GM23248 (cell line): ENCODE measurements around the gene KRT12. TPM values are rescaled to one million over a fixed set of nuclear protein-coding genes. Genes with fewer than 3 reads are reported as not detected.
A peak's percentile ranks its signal among the peaks of the same experiment; 100 is the strongest.

ENCODE experiments used
- DNase-seq: peaks from one replicate; pipeline ENCODE4 v3.0.0-alpha.2; 2015
- H2AFZ ChIP-seq: fragments of 200-600 bp; sonication (generic); 2 replicates; pipeline ENCODE4 v1.6.1; 2016; ENCODE audit warnings: antibody characterized with exemption
- H3F3A ChIP-seq: fragments of 200-600 bp; sonication (generic); 2 replicates; pipeline ENCODE4 v1.6.1; 2016; ENCODE audit warnings: mild to moderate bottlenecking, antibody characterized with exemption, mixed run types; ENCODE audit not compliant: insufficient read depth
- H3K27ac ChIP-seq: fragments of 200-600 bp; sonication (generic); 2 replicates; pipeline ENCODE4 v1.5.1; 2016; ENCODE audit warnings: mild to moderate bottlenecking
- H3K27me3 ChIP-seq: fragments of 200-600 bp; sonication (generic); replicated peaks from 2 replicates; pipeline ENCODE4 v1.6.1; 2016; ENCODE audit warnings: mild to moderate bottlenecking; ENCODE audit not compliant: insufficient read depth
- H3K36me3 ChIP-seq: fragments of 200-600 bp; sonication (generic); 2 replicates; pipeline ENCODE4 v1.6.1; 2016; ENCODE audit warnings: low read depth, mild to moderate bottlenecking
- H3K4me1 ChIP-seq: fragments of 200-600 bp; sonication (generic); 2 replicates; pipeline ENCODE4 v1.6.1; 2016; ENCODE audit warnings: mild to moderate bottlenecking; ENCODE audit not compliant: insufficient read depth
- H3K4me2 ChIP-seq: fragments of 200-600 bp; sonication (generic); one replicate; pipeline ENCODE4 v1.6.1; 2016; ENCODE audit warnings: mild to moderate bottlenecking; ENCODE audit not compliant: unreplicated experiment
- H3K4me3 ChIP-seq: fragments of 200-600 bp; sonication (generic); 2 replicates; pipeline ENCODE4 v1.5.1; 2016; ENCODE audit warnings: mild to moderate bottlenecking
- H3K79me2 ChIP-seq: fragments of 200-600 bp; sonication (generic); 2 replicates; pipeline ENCODE4 v1.6.1; 2016; ENCODE audit warnings: mild to moderate bottlenecking; ENCODE audit not compliant: insufficient read depth
- H3K9ac ChIP-seq: fragments of 200-600 bp; sonication (generic); 2 replicates; pipeline ENCODE4 v1.6.1; 2016; ENCODE audit warnings: mild to moderate bottlenecking
- H3K9me2 ChIP-seq: fragments of 200-600 bp; sonication (generic); 2 replicates; pipeline ENCODE4 v1.6.1; 2016; ENCODE audit warnings: mixed run types, mild to moderate bottlenecking, moderate library complexity; ENCODE audit not compliant: insufficient read depth
- H3K9me3 ChIP-seq: fragments of 200-600 bp; sonication (generic); one replicate; pipeline ENCODE4 v1.6.1; 2017; ENCODE audit warnings: low read depth
- H4K20me1 ChIP-seq: fragments of 200-600 bp; sonication (generic); 2 replicates; pipeline ENCODE4 v1.6.0; 2016; ENCODE audit not compliant: insufficient read depth
- EZH2 ChIP-seq: fragments of 200-600 bp; sonication (generic); IDR thresholded peaks from 2 replicates; pipeline ENCODE4 v1.6.1; 2018; ENCODE audit warnings: antibody characterized with exemption, mild to moderate bottlenecking; ENCODE audit not compliant: insufficient read depth, poor library complexity, severe bottlenecking
- EZH2phosphoT487 ChIP-seq: fragments of 200-600 bp; sonication (generic); IDR thresholded peaks from 2 replicates; pipeline ENCODE4 v1.6.1; 2018; ENCODE audit warnings: antibody characterized with exemption, moderate library complexity, mild to moderate bottlenecking, low read depth; ENCODE audit not compliant: insufficient read depth
- WGBS, 2 experiments: methylation state at CpG; one replicate each; pipeline ENCODE4 v1.1.6; 2015 to 2017; ENCODE audit warnings: low lambda C conversion rate in 2 of 2, low coverage in 1 of 2; ENCODE audit errors: missing lambda C conversion rate in 2 of 2; 5-methylcytosine and 5-hydroxymethylcytosine counted together
- in situ Hi-C: fragments of 300-500 bp; cut with MboI; formaldehyde crosslinking; loops from 2 replicates; pipeline ENCODE4 v1.15.0; 2020
- polyA plus RNA-seq: library from polyadenylated mRNA; unstranded; fragments of >200 nt; fragmentation: Nextera tagmentation; extraction: Ambion mirVana; gene quantifications from 2 replicates; pipeline ENCODE4 v1.2.1, GENCODE V29; 2016
- total RNA-seq: library from RNA; depleted of rRNA; stranded (reverse); fragments of >200 nt; shearing (Covaris generic); gene quantifications from 2 replicates; pipeline ENCODE4 v1.2.3, GENCODE V29; 2014

KRT12 gene
- total and polyA plus RNA-seq, 2 experiments from 2014 or later = not detected

- peaks cover 26% of the 10 kb centered on the region for H3K4me1 ChIP-seq
- 0 out of 2 replicates have a peak overlapping the region, but pooled peaks have one; percentile 93 for H3K9ac ChIP-seq
- no peak for TF ChIP-seq EZH2
- TF ChIP-seq EZH2phosphoT487 = no peak
- H3K79me2 ChIP-seq = peaks cover 66% of the 10 kb centered on the region
- H3F3A ChIP-seq = peaks cover 48% of the 10 kb centered on the region
- in situ Hi-C loops = no loop called here
- H2AFZ ChIP-seq = peak overlapping the region; percentile 92
- peaks cover 12% of the 10 kb centered on the region; the same call in 1 of the 2 replicates for H3K36me3 ChIP-seq
- H3K4me3 ChIP-seq = peak overlapping the region; percentile 95
- H4K20me1 ChIP-seq = no peaks in the 10 kb centered on the region
- WGBS, 2 experiments = 85 to 89% methylated on average over 9 of the region's 9 CpGs
- no peaks in the 10 kb centered on the region for H3K27me3 ChIP-seq
- H3K4me2 ChIP-seq = peak overlapping the region; percentile 91
- peak overlapping the region; percentile 84 for H3K27ac ChIP-seq
- peak; percentile 12 for DNase-seq
- no peaks in the 10 kb centered on the region for H3K9me2 ChIP-seq
- no peaks in the 10 kb centered on the region for H3K9me3 ChIP-seq
Measured at GRCh38 chr17:40820228-40820838, 46.7 kb downstream of the KRT12 start.

DNA sequence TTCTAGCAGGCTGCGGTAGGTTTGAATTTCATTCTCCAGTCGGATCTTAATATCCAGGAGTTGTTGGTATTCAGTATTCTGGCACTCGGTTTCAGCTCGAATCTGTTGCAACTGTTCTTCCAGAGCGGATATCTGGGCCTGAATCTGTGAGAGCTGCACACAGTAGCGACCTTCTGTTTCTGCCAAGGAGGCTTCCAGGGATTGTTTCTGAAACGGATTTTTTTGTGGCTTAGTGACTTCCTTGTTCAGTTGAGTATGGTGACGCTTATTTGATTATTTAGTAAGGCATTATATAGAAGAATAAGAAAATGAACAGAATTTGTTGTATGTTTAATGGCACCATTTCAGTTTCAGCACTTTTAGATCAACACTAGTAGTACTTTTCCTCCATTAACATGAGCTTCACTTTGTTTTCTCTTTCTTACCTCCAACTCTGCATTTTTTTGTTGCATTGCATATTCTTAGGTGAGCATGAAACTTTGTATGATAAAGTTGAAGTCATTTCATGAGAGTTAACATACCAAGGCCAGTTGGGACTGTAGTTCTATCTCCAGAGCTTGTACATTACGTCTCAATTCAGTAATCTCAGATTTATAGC lies 47.4 kb downstream of the KRT12 start:
- H3K9me3 ChIP-seq = no peaks in the 10 kb centered on the region
- peaks cover 26% of the 10 kb centered on the region for H3K4me1 ChIP-seq
- peaks cover 59% of the 10 kb centered on the region for H3K79me2 ChIP-seq
- H3K36me3 ChIP-seq = peaks cover 12% of the 10 kb centered on the region; the same call in 1 of the 2 replicates
- in situ Hi-C loops = loop anchor here (10.0 kb wide), 1 partner anchor 85 kb away; no protein-coding TSS in a partner anchor
- H2AFZ ChIP-seq = peak overlapping the region; percentile 92
- 13% methylated on average over 9 of the region's 9 CpGs for WGBS, 2 experiments
- H3K9me2 ChIP-seq = no peaks in the 10 kb centered on the region
- H3K4me3 ChIP-seq = peak overlapping the region; percentile 95
- DNase-seq = peak; percentile 68
- peak overlapping the region; percentile 93 for H3K9ac ChIP-seq
- peaks cover 48% of the 10 kb centered on the region for H3F3A ChIP-seq
- no peaks in the 10 kb centered on the region for H4K20me1 ChIP-seq
- no peaks in the 10 kb centered on the region for H3K27me3 ChIP-seq
- H3K27ac ChIP-seq = peak overlapping the region; percentile 84
- no peak for TF ChIP-seq EZH2
- TF ChIP-seq EZH2phosphoT487 = no peak
- peak overlapping the region; percentile 91 for H3K4me2 ChIP-seq

DNA sequence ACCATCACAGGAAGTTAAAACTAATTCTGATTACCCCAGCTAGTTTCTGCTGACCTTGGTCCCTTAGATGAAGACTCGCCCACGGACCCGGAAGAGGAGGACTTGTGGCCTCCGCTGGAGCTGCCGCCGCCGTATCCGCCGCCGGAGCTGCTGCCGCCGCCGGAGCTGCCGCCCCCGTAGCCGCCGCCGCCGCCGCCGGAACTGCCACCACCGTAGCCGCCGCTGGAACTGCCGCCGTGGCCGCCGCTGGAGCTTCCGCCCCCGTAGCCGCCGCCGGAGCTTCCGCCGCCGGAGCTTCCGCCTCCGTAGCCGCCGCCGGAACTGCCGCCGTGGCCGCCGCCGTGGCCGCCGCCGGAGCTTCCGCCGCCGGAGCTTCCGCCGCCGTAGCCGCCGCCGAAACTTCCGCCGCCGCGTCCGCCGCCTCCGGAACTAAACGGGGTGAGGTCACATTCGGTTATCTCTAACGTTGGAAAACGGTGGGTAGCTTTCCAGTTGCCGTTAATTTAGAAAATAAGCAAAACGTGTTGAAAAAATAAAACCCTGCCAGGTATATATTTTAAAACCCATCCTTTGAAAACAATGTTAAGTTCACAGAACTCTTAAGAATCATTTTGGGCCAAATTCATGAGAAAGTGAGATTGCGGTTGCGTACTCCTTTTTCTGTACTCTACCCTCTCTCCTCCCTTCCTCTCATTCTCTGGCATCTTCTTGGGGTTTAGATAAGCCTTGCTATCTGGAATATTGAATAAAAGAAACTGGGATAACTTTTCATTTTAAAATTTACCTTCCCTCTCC lies 48.1 kb downstream of the KRT12 start:
- 1 to 2% methylated on average over 64 to 73 of the region's 73 CpGs for WGBS, 2 experiments
- TF ChIP-seq EZH2 (no peak), EZH2phosphoT487 (no peak)

DNA sequence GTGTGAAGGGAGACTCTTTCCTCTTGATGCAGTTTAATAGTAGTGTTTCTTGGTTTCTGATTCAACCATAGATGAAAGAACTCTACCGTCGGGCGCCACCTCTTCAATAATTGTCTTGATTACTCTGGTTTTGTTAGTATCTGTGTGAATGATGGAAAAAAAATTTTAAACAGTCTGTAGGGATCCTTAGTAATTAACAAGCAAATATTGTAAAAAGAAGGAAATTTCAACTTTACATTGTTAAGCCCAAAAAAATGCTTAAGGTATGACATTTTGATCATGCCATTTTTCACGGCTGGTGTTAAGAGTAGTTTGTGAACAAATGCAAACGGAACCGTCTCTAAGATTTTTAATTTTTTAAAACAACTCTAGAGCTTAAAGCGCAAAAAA lies 48.7 kb downstream of the KRT12 start:
- in situ Hi-C loops = loop anchor here (10.0 kb wide), 1 partner anchor 86 kb away; no protein-coding TSS in a partner anchor
- Histone ChIP-seq H3K79me2 (peaks cover 46% of the 10 kb centered on the region), H3K4me2 (peak overlapping the region; percentile 86), H3K9me2 (no peaks in the 10 kb centered on the region), H3K4me1 (peaks cover 26% of the 10 kb centered on the region), H3K4me3 (peak overlapping the region; percentile 95), H3K27me3 (no peaks in the 10 kb centered on the region), H3F3A (peaks cover 48% of the 10 kb centered on the region), H4K20me1 (no peaks in the 10 kb centered on the region), H2AFZ (peak overlapping the region; percentile 44), H3K9me3 (no peaks in the 10 kb centered on the region), H3K9ac (peak overlapping the region; percentile 93), H3K27ac (peak overlapping the region; percentile 84), H3K36me3 (peaks cover 12% of the 10 kb centered on the region; the same call in 1 of the 2 replicates)
- WGBS, 2 experiments = 1 to 3% methylated on average over 7 of the region's 7 CpGs
- DNase-seq = peak; percentile 29
- TF ChIP-seq EZH2phosphoT487 = no peak
- TF ChIP-seq EZH2 = no peak

More for the DNA sequence above, 48.1 kb downstream of the KRT12 start:
- Histone ChIP-seq H3K27me3 (no peaks in the 10 kb centered on the region), H3K9me3 (no peaks in the 10 kb centered on the region), H3K4me1 (peaks cover 26% of the 10 kb centered on the region), H3K9ac (peak overlapping the region; percentile 93), H3K4me3 (peak overlapping the region; percentile 95), H3K36me3 (peaks cover 12% of the 10 kb centered on the region; the same call in 1 of the 2 replicates), H2AFZ (peak overlapping the region; percentile 92), H3K27ac (peak overlapping the region; percentile 84), H3K4me2 (peak overlapping the region; percentile 91), H3F3A (peaks cover 48% of the 10 kb centered on the region), H3K9me2 (no peaks in the 10 kb centered on the region), H3K79me2 (peaks cover 52% of the 10 kb centered on the region), H4K20me1 (no peaks in the 10 kb centered on the region)
- peak; percentile 95 for DNase-seq
- in situ Hi-C loops = loop anchor here (10.0 kb wide), 1 partner anchor 86 kb away; no protein-coding TSS in a partner anchor
